Chondrocyte (in vitro differentiated cells): ENCODE results near the gene UBE2G2. TPM values are rescaled to one million over a fixed set of nuclear protein-coding genes. Genes with fewer than 3 reads are reported as not detected.

ENCODE experiments used
- DNase-seq: peaks from one replicate; pipeline ENCODE4 v3.0.0; 2021; ENCODE audit warnings: mixed read lengths, low spot score
- H3K27ac Mint-ChIP-seq: one replicate; pipeline ENCODE4 v1.8.0; 2021; ENCODE audit warnings: mild to moderate bottlenecking, moderate library complexity, mixed read lengths; ENCODE audit not compliant: unreplicated experiment
- H3K27me3 Mint-ChIP-seq: 2 replicates; pipeline ENCODE4 v1.8.0; 2021; ENCODE audit warnings: low read depth, mixed read lengths
- H3K36me3 Mint-ChIP-seq: 2 replicates; pipeline ENCODE4 v1.8.0; 2021; ENCODE audit warnings: low read depth, mixed read lengths
- H3K4me1 Mint-ChIP-seq: 2 replicates; pipeline ENCODE4 v1.8.0; 2021; ENCODE audit warnings: low read depth, mild to moderate bottlenecking, mixed read lengths
- H3K4me3 Mint-ChIP-seq: one replicate; pipeline ENCODE4 v1.8.0; 2021; ENCODE audit warnings: mild to moderate bottlenecking, moderate library complexity, mixed read lengths; ENCODE audit not compliant: unreplicated experiment
- H3K9me3 Mint-ChIP-seq: 2 replicates; pipeline ENCODE4 v1.8.0; 2021; ENCODE audit warnings: low read depth, mixed read lengths
- CTCF ChIP-seq: fragments of 200-600 bp; sonication (generic); IDR thresholded peaks from 2 replicates; pipeline ENCODE4 v1.5.0; 2021; ENCODE audit warnings: antibody characterized with exemption, mild to moderate bottlenecking, moderate library complexity
- total RNA-seq: library from RNA; stranded (reverse); gene quantifications from 3 replicates; pipeline ENCODE4 v1.2.1, GENCODE V29; 2021

UBE2G2 gene
- total RNA-seq, 1 donor from 2014 or later = 48.5 TPM

DNA sequence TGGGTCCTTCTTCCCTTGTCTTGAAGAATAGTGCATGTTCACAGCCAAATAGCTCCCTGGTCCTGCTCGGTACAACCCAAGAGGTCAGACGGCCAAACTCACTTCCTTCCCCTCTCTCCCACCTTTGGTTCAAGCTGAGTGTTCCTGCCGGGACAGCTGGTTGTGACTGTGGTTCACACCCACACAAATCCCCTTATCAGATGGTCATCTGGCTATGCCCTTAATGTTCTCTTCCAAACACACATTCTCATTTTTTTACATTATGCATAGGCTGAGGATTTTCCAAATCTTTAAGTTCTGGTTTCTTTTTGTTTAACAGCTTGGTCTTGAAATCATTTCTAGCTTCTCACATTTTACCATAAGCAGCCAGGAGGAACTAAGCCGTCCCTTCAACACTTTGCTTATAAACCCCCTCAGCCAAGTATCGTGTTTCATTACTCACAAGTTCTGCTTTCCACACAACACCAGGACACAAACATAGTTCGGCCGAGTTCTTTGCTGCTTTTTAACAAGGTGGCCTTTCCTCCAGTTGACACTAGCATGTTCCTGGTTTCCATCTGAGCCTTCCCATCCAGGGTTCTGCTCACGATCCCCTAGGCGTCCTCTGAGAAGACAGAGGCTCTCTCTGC is 70.6 kb downstream of the UBE2G2 start:
- Mint-ChIP-seq H3K4me3 (no peak overlapping the region), H3K27ac (no peak overlapping the region), H3K4me1 (peaks cover under 1% of the 10 kb centered on the region), H3K27me3 (peaks cover 41% of the 10 kb centered on the region), H3K36me3 (peaks cover 3% of the 10 kb centered on the region), H3K9me3 (no peaks in the 10 kb centered on the region)
- no peak for TF ChIP-seq CTCF
- DNase-seq = no peak

DNA sequence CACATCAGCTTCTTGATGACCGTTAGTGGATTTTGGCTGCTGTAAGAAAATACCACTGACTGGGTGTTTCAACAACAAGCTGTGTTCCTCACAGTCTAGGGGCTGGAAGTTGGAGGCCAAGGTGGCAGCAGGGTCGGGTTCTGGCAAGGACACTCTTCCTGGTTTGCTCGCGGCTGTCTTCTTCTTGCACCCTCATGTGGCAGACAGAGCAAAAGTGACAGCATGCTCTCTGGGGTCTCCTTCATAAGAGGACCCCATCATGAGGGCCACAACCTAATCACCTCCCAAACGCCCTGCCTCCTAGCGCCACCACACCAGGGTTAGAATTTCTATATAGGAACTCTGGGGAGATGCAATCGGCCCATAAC is 71.6 kb downstream of the UBE2G2 start:
- Mint-ChIP-seq H3K9me3 (no peaks in the 10 kb centered on the region), H3K36me3 (peaks cover 3% of the 10 kb centered on the region), H3K4me1 (no peaks in the 10 kb centered on the region), H3K27me3 (peaks cover 52% of the 10 kb centered on the region), H3K4me3 (no peak overlapping the region), H3K27ac (no peak overlapping the region)
- TF ChIP-seq CTCF = no peak
- no peak for DNase-seq

- no peaks in the 10 kb centered on the region for H3K9me3 Mint-ChIP-seq
- no peak overlapping the region for H3K4me3 Mint-ChIP-seq
- H3K4me1 Mint-ChIP-seq = no peaks in the 10 kb centered on the region
- no peak overlapping the region for H3K27ac Mint-ChIP-seq
- H3K27me3 Mint-ChIP-seq = peaks cover 56% of the 10 kb centered on the region
- no peak for DNase-seq
- H3K36me3 Mint-ChIP-seq = peaks cover 3% of the 10 kb centered on the region
- no peak for TF ChIP-seq CTCF
These were observed 72.1 kb downstream of the UBE2G2 start for GRCh38 chr21:44729336-44730027.

GRCh38 chr21:44728716-44729115 is 72.9 kb downstream of the UBE2G2 start:
- Mint-ChIP-seq H3K4me1 (no peaks in the 10 kb centered on the region), H3K36me3 (peaks cover 3% of the 10 kb centered on the region), H3K9me3 (no peaks in the 10 kb centered on the region), H3K27ac (no peak overlapping the region), H3K4me3 (no peak overlapping the region), H3K27me3 (peaks cover 60% of the 10 kb centered on the region)
- TF ChIP-seq CTCF = no peak
- no peak for DNase-seq

GRCh38 chr21:44727757-44728156 is 73.9 kb downstream of the UBE2G2 start:
- peaks cover 4% of the 10 kb centered on the region for H3K36me3 Mint-ChIP-seq
- H3K27ac Mint-ChIP-seq = no peak overlapping the region
- H3K27me3 Mint-ChIP-seq = peaks cover 61% of the 10 kb centered on the region
- H3K9me3 Mint-ChIP-seq = no peaks in the 10 kb centered on the region
- no peak for TF ChIP-seq CTCF
- DNase-seq = no peak
- H3K4me3 Mint-ChIP-seq = no peak overlapping the region
- H3K4me1 Mint-ChIP-seq = peaks cover 4% of the 10 kb centered on the region
